Left lung (tissue), 10 donors: ENCODE measurements around the gene BCAP31. TPM values are rescaled to one million over a fixed set of nuclear protein-coding genes. Genes with fewer than 3 reads are reported as not detected.

ENCODE experiments used
- ATAC-seq: fragments of 200-7000 bp; cut with Tn5 transposase; one replicate; pipeline ENCODE4 v1.9.1; 2020; ENCODE audit warnings: moderate library complexity
- DNase-seq, 4 donors: peaks; one replicate each; pipeline ENCODE4 v3.0.0-alpha.2; 2013 to 2020
- H3K27ac ChIP-seq, 2 donors: fragments of 200-600 bp; sonication (generic) in 1 of 2; one replicate each; pipeline versions ENCODE4 v1.5.0 to v1.8.0; 2020 to 2021
- H3K27me3 ChIP-seq, 2 donors: fragments of 200-600 bp; sonication (generic) in 1 of 2; one replicate each; pipeline versions ENCODE4 v1.5.0 to v1.8.0; 2020 to 2021
- H3K36me3 ChIP-seq, 2 donors: fragments of 200-600 bp; sonication (generic) in 1 of 2; one replicate each; pipeline versions ENCODE4 v1.5.0 to v1.8.0; 2020 to 2021
- H3K4me1 ChIP-seq, 2 donors: fragments of 200-600 bp; one replicate each; pipeline ENCODE4 v1.8.0; 2021
- H3K4me3 ChIP-seq, 2 donors: fragments of 200-600 bp; sonication (generic) in 1 of 2; one replicate each; pipeline versions ENCODE4 v1.5.0 to v1.8.0; 2020 to 2021; ENCODE audit warnings: mild to moderate bottlenecking in 1 of 2
- H3K9me3 ChIP-seq, 2 donors: fragments of 200-600 bp; sonication (generic) in 1 of 2; one replicate each; pipeline versions ENCODE4 v1.5.0 to v1.8.0; 2020 to 2021
- intact Hi-C, 2 donors: fragments of 100-400 bp; cut with DNase I; formaldehyde crosslinking; loops; one replicate each; pipeline versions ENCODE4 v1.11.2 to v1.14.2; 2022
- polyA plus RNA-seq, 6 donors: library from polyadenylated mRNA; unstranded; fragments of 120-200 nt; gene quantifications; one replicate each; pipeline ENCODE4 v1.2.1, GENCODE V29; 2013; ENCODE audit not compliant: insufficient read length in 6 of 6
- total RNA-seq, 2 donors: library from RNA; stranded (reverse); fragmentation: NEBNext Ultra II Directional; extraction: Animal tissue kit (Norgen Biotek cat#: 25700); gene quantifications; one replicate each; pipeline ENCODE4 v1.2.1, GENCODE V29; 2021
- TF ChIP-seq, protein P1 (sequence below), 2 donors: fragments of 200-600 bp; sonication (generic) in 1 of 2; IDR thresholded peaks; one replicate each; pipeline versions ENCODE4 v1.5.0 to v1.8.0; 2021; ENCODE audit warnings: antibody characterized with exemption in 2 of 2
- donor health status: DM: no; HTN: yes; CAD: no.
- donor health status: DM: no; HTN: no; CAD: no.

Gene BCAP31
- total and polyA plus RNA-seq, 8 donors = 126 to 243 (median 138) TPM

DNA sequence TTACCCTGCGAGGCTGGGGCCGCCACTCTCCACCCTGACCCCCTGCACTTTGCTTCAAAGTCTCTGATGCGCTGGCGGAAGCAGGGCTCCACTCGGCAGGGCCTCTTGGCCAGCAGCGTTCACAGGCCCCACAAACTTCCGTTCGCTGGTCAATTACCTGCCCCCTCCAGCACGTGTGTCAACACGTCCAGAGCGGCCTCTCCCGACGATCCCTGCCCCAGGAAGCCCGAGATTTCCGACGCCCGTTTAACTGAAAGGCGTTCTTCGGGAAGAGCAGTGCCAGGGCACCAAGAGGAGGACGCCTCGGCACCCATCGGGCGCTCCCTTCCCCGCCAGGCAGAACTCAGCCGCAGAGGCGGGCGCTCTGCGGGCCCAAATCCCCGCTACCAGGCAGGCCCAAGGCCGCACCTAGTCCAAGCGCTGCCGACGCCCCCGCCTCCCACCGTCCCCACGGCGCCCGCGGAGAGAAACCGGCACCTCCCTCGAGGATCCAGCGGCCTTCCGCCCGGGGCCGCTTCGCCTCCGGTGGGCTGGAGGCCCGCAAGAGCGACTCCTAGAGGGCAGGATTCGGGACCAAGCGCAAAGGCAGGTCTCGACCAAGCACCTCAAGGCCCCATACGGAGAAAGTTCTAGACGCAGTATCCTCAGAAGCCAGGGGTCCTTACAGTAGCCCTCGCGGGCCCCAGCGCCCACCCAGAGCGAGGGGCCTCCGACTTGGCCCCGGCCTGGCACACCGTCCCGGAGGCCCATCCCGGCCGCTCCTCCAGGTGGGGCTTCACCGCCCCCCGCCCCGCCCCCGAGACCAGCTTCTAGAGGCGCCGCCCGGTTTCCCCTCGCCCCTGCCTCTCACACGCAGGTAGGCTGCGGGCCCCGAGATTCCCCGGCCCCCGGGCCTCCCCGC is 586 bp downstream of the BCAP31 start:
- H3K27ac ChIP-seq = peak overlapping the region; percentile 78 to 89
- ATAC-seq (peak; percentile 1), DNase-seq (peak in 2 of 4 donors; percentile 24 to 83)
- TF ChIP-seq, protein P1, sequence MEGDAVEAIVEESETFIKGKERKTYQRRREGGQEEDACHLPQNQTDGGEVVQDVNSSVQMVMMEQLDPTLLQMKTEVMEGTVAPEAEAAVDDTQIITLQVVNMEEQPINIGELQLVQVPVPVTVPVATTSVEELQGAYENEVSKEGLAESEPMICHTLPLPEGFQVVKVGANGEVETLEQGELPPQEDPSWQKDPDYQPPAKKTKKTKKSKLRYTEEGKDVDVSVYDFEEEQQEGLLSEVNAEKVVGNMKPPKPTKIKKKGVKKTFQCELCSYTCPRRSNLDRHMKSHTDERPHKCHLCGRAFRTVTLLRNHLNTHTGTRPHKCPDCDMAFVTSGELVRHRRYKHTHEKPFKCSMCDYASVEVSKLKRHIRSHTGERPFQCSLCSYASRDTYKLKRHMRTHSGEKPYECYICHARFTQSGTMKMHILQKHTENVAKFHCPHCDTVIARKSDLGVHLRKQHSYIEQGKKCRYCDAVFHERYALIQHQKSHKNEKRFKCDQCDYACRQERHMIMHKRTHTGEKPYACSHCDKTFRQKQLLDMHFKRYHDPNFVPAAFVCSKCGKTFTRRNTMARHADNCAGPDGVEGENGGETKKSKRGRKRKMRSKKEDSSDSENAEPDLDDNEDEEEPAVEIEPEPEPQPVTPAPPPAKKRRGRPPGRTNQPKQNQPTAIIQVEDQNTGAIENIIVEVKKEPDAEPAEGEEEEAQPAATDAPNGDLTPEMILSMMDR (IDR thresholded peaks at IDR 0.05) = no peak
- intact Hi-C loops = no loop called here
- H3K9me3 ChIP-seq = no peaks in the 10 kb centered on the region
- H3K4me3 ChIP-seq = peak overlapping the region; percentile 50 to 71
- H3K4me1 ChIP-seq = peaks cover 20 to 52% of the 10 kb centered on the region in 2 donors
- H3K27me3 ChIP-seq = no peaks in the 10 kb centered on the region
- peaks cover 0 to 24% of the 10 kb centered on the region in 2 donors for H3K36me3 ChIP-seq

DNA sequence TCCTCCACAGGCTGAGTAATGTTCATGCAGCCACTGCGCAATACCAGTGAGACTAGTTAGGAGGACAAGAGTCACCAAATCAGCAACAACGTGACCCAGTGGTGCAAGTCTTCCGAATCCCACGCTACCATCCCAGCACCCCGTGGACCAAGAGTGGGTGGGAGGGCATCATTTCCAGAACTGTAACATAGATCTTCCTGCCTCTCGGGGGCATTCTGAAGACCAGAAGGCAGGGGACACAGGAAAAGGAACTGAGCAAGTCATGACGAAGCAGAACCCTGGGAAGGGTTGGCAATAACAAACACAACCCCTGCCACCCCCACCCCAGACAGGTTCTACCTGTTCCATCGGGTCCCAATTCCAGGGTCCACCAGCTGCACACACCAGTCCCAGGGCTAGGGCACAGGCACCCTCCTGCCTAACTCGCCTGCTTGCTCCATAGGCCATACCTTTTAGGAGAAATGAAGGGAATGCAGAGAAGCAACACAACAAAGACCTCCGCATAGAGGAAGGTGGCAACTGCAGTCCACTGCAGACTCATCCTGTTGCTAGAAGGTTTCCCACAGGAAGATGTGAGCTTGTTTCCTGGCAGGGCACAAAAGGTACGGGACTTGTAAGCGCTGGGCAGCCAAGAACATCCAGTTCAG is 1.4 kb downstream of the BCAP31 start:
- peak overlapping the region; percentile 78 to 89 for H3K27ac ChIP-seq
- H3K27me3 ChIP-seq = no peaks in the 10 kb centered on the region
- H3K9me3 ChIP-seq = no peaks in the 10 kb centered on the region
- H3K36me3 ChIP-seq = peaks cover 0 to 27% of the 10 kb centered on the region in 2 donors
- DNase-seq (peak in 1 of 4 donors; percentile 53), ATAC-seq (no peak)
- H3K4me1 ChIP-seq = peaks cover 20 to 44% of the 10 kb centered on the region in 2 donors
- intact Hi-C loops = no loop called here
- peak overlapping the region; percentile 50 to 71 for H3K4me3 ChIP-seq
- TF ChIP-seq, protein P1 (IDR thresholded peaks at IDR 0.05) = no peak

DNA sequence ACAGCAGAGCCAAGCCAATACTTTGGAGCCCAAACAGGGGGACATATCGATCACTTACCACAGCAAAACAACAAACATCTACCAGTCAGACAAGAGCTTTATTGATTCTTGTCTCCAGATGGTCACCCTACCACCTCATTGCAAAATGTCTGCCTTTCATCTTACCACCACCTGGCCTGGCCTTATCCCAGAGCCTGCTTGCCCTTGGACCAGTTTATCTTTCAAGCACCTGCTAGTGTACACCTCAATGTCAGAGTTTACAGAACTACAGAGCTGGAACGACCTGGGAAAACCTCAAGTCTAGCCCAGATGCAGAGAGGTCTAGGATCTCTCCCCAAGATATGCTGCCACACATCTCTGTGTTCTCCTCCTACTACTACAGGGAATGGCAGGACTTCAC is 4.5 kb downstream of the BCAP31 start:
- no peak for ATAC-seq
- Histone ChIP-seq H3K36me3 (peaks cover 0 to 56% of the 10 kb centered on the region in 2 donors), H3K4me1 (peaks cover 3 to 14% of the 10 kb centered on the region in 2 donors), H3K27me3 (no peaks in the 10 kb centered on the region), H3K9me3 (no peaks in the 10 kb centered on the region), H3K4me3 (no peak overlapping the region), H3K27ac (no peak overlapping the region)
- DNase-seq = no peak
- TF ChIP-seq, protein P1 (IDR thresholded peaks at IDR 0.05) = no peak
- intact Hi-C loops = no loop called here

DNA sequence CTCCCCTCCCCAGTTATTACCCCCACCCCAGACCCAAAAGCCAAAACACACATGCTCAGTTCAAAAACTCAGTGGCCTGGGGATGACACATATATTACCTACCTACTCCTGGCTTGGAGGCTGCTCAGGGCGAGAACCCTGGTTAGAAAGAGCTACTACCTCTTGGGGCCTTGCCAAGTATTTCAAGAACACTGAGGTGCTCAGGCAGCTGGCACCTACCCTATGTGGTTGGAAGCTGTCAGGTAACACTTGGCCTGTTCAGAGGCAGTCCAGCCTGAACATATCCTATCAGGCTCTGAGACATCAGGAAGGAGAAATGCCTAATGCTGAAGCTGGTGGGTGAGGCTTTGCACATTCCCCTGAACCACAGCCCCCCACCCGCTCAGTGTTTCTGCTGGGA is 4.9 kb downstream of the BCAP31 start:
- Histone ChIP-seq H3K4me1 (peaks cover 3 to 14% of the 10 kb centered on the region in 2 donors), H3K27ac (no peak overlapping the region), H3K9me3 (no peaks in the 10 kb centered on the region), H3K27me3 (no peaks in the 10 kb centered on the region), H3K36me3 (peaks cover 0 to 60% of the 10 kb centered on the region in 2 donors), H3K4me3 (no peak overlapping the region)
- peak; percentile 49 for ATAC-seq
- intact Hi-C loops = no loop called here
- TF ChIP-seq, protein P1 (IDR thresholded peaks at IDR 0.05) = no peak
- DNase-seq = no peak

DNA sequence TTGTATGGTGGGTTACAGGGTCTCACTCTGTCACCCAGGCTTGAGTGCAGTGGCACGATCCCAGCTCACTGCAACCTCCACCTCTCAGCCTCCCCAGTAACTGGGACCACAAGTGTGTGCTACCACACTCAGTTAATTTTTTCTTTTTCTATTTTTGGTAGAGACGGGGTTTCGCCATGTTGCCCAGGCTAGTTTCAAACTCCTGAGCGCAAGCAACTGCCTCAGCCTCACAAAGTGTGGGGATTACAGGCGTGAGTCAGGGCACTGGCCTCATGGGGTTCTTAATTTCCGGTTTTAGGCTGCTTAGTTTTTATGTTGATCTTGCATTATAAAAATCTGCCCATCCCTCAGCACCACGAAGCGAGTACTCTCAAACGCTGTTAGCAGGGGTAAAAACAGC is 6.7 kb downstream of the BCAP31 start:
- no peak overlapping the region for H3K4me3 ChIP-seq
- TF ChIP-seq, protein P1 (IDR thresholded peaks at IDR 0.05) = no peak
- peaks cover under 1 to 6% of the 10 kb centered on the region in 2 donors for H3K4me1 ChIP-seq
- no peaks in the 10 kb centered on the region for H3K9me3 ChIP-seq
- no peak for ATAC-seq
- H3K27me3 ChIP-seq = no peaks in the 10 kb centered on the region
- no peak for DNase-seq
- no peak overlapping the region for H3K27ac ChIP-seq
- intact Hi-C loops = no loop called here
- peaks cover 0 to 77% of the 10 kb centered on the region in 2 donors for H3K36me3 ChIP-seq
